A673 (cell line): ENCODE results near the gene ZMYND11.

Experiments used
- CTCF ChIP-seq: fragments of 300-800, 200-600 bp; sonication (generic); conservative IDR thresholded peaks from 2 replicates; pipeline ENCODE4 v1.5.1; 2017; ENCODE audit warnings: low read depth, mild to moderate bottlenecking, antibody characterized with exemption, low read length, moderate library complexity, mixed read lengths
- EZH2 ChIP-seq: fragments of 200-600 bp; sonication (generic); IDR thresholded peaks from 2 replicates; pipeline ENCODE4 v1.6.1; 2017; ENCODE audit warnings: borderline replicate concordance, low read depth, mild to moderate bottlenecking, mixed read lengths, antibody characterized with exemption, low read length; ENCODE audit not compliant: poor library complexity, severe bottlenecking

GRCh38 chr10:194281-194680, 59.0 kb downstream of the ZMYND11 start:
- TF ChIP-seq CTCF (no peak), EZH2 (no peak)
